Panc1 (cell line): ENCODE measurements around the gene CORO2B. TPM values are rescaled to one million over a fixed set of nuclear protein-coding genes. Genes with fewer than 3 reads are reported as not detected.

Experiments
- ATAC-seq: fragments of 200-7000 bp; cut with Tn5 transposase; 2 replicates; pipeline ENCODE4 v1.9.1; 2020; ENCODE audit warnings: mild to moderate bottlenecking, moderate library complexity
- BruUV-seq: library from RNA; stranded (reverse); fragments of 400-500 nt; replicated peaks from 2 replicates; lab custom pipeline; 2021; lab: Mats Ljungman, UMichigan
- CTCF ChIA-PET: fragments of 300-600 bp; sonication (Branson Sonifier 250); formaldehyde crosslinking; loops from one replicate; lab custom pipeline; 2022; ENCODE audit warnings: antibody characterized with exemption; lab: Charles Lee
- POLR2A ChIA-PET: fragments of 300-600 bp; sonication (Branson Sonifier 250); formaldehyde crosslinking; loops from one replicate; lab custom pipeline; 2022; ENCODE audit warnings: antibody characterized with exemption; lab: Charles Lee
- DNase-seq: peaks from one replicate; pipeline ENCODE4 v3.0.0-alpha.2; 2010; ENCODE audit warnings: low read depth, low spot score
- H3K27ac ChIP-seq: 2 replicates; pipeline ENCODE4 v1.5.1; 2011; ENCODE audit warnings: mild to moderate bottlenecking, low read length, inconsistent platforms
- H3K27me3 ChIP-seq: fragments of 200-500 bp; sonication (Bioruptor generic); 2 replicates; pipeline ENCODE4 v1.6.0; 2014; ENCODE audit warnings: low read length, inconsistent platforms; ENCODE audit not compliant: control insufficient read depth, insufficient read depth
- H3K36me3 ChIP-seq: fragments of 200-500 bp; sonication (Bioruptor generic); 2 replicates; pipeline ENCODE4 v1.5.1; 2014; ENCODE audit warnings: inconsistent platforms, mild to moderate bottlenecking, low read length, moderate library complexity; ENCODE audit not compliant: control insufficient read depth, insufficient read depth
- H3K4me1 ChIP-seq: 2 replicates; pipeline ENCODE4 v1.5.1; 2011; ENCODE audit warnings: inconsistent platforms, mild to moderate bottlenecking, low read length, moderate library complexity; ENCODE audit not compliant: control insufficient read depth, insufficient read depth
- H3K4me3 ChIP-seq, 2 experiments: 2 replicates each; pipeline ENCODE4 v1.5.1; 2011 to 2012; ENCODE audit warnings: low read depth in 2 of 2, low read length in 2 of 2, mild to moderate bottlenecking in 2 of 2, inconsistent platforms in 1 of 2, moderate library complexity in 1 of 2
- H3K9me3 ChIP-seq: fragments of 200-500 bp; sonication (Bioruptor generic); 2 replicates; pipeline ENCODE4 v1.5.1; 2014; ENCODE audit warnings: low read depth, mild to moderate bottlenecking, inconsistent platforms, low read length, moderate library complexity; ENCODE audit not compliant: control insufficient read depth, insufficient read depth
- POLR2AphosphoS5 ChIP-seq: IDR thresholded peaks from 2 replicates; pipeline ENCODE4 v1.6.1; 2012; ENCODE audit warnings: mild to moderate bottlenecking, low read depth, low read length, moderate library complexity
- SIN3A ChIP-seq: IDR thresholded peaks from 2 replicates; pipeline ENCODE4 v1.6.1; 2012; ENCODE audit warnings: low read depth, mild to moderate bottlenecking, low read length, moderate library complexity, borderline replicate concordance; ENCODE audit not compliant: insufficient read depth
- TCF7L2 ChIP-seq: IDR thresholded peaks from 2 replicates; pipeline ENCODE4 v1.6.1; 2011; ENCODE audit warnings: mild to moderate bottlenecking, low read depth, low read length, inconsistent platforms
- in situ Hi-C: cut with HindIII; loops from 2 replicates; pipeline ENCODE4 v1.10.0; 2016; ENCODE audit warnings: low sequenced_read_pairs, low pct_unique_long_range_greater_than_20kb
- intact Hi-C: fragments of 100-400 bp; cut with micrococcal nuclease; formaldehyde crosslinking; loops from one replicate; pipeline ENCODE4 v1.10.0; 2022; ENCODE audit not compliant: unreplicated experiment
- total RNA-seq: library from RNA; stranded (reverse); gene quantifications from one replicate; pipeline ENCODE4 v1.2.1, GENCODE V29; 2021; ENCODE audit not compliant: unreplicated experiment
- TF ChIP-seq, protein P1 (sequence below), 2 experiments: IDR thresholded peaks; 2 replicates each; pipeline ENCODE4 v1.6.1; 2011 to 2012; ENCODE audit warnings: low read depth in 2 of 2, control low read depth in 1 of 2, low read length in 1 of 2, mild to moderate bottlenecking in 1 of 2, moderate library complexity in 1 of 2; ENCODE audit not compliant: insufficient read depth in 1 of 2
- TF ChIP-seq, protein P2 (sequence below): fragments of 450-650 bp; IDR thresholded peaks from 2 replicates; pipeline ENCODE4 v1.5.1; 2017; ENCODE audit warnings: mild to moderate bottlenecking

CORO2B gene
- total RNA-seq, 1 experiment from 2014 or later, result 0.36 TPM

- Histone ChIP-seq H3K4me3 (no peak overlapping the region), H3K4me1 (no peaks in the 10 kb centered on the region), H3K9me3 (no peaks in the 10 kb centered on the region), H3K27ac (no peak overlapping the region), H3K27me3 (peaks cover 3% of the 10 kb centered on the region; the same call in 1 of the 2 replicates), H3K36me3 (no peaks in the 10 kb centered on the region)
- DNase-seq (no peak), ATAC-seq (no peak)
- ChIA-PET CTCF (no interaction called here), POLR2A (no interaction called here)
- no TSS peak for BruUV-seq
- intact Hi-C loops, result no loop called here
- TF ChIP-seq TCF7L2 (no peak), SIN3A (no peak), POLR2AphosphoS5 (no peak)
- TF ChIP-seq, protein P1, sequence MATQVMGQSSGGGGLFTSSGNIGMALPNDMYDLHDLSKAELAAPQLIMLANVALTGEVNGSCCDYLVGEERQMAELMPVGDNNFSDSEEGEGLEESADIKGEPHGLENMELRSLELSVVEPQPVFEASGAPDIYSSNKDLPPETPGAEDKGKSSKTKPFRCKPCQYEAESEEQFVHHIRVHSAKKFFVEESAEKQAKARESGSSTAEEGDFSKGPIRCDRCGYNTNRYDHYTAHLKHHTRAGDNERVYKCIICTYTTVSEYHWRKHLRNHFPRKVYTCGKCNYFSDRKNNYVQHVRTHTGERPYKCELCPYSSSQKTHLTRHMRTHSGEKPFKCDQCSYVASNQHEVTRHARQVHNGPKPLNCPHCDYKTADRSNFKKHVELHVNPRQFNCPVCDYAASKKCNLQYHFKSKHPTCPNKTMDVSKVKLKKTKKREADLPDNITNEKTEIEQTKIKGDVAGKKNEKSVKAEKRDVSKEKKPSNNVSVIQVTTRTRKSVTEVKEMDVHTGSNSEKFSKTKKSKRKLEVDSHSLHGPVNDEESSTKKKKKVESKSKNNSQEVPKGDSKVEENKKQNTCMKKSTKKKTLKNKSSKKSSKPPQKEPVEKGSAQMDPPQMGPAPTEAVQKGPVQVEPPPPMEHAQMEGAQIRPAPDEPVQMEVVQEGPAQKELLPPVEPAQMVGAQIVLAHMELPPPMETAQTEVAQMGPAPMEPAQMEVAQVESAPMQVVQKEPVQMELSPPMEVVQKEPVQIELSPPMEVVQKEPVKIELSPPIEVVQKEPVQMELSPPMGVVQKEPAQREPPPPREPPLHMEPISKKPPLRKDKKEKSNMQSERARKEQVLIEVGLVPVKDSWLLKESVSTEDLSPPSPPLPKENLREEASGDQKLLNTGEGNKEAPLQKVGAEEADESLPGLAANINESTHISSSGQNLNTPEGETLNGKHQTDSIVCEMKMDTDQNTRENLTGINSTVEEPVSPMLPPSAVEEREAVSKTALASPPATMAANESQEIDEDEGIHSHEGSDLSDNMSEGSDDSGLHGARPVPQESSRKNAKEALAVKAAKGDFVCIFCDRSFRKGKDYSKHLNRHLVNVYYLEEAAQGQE (IDR thresholded peaks at IDR 0.05; ENCODE audit: insufficient read depth in 1 of 2, low read depth in 2 of 2, low read length in 1 of 2), result no peak
- TF ChIP-seq, protein P2, sequence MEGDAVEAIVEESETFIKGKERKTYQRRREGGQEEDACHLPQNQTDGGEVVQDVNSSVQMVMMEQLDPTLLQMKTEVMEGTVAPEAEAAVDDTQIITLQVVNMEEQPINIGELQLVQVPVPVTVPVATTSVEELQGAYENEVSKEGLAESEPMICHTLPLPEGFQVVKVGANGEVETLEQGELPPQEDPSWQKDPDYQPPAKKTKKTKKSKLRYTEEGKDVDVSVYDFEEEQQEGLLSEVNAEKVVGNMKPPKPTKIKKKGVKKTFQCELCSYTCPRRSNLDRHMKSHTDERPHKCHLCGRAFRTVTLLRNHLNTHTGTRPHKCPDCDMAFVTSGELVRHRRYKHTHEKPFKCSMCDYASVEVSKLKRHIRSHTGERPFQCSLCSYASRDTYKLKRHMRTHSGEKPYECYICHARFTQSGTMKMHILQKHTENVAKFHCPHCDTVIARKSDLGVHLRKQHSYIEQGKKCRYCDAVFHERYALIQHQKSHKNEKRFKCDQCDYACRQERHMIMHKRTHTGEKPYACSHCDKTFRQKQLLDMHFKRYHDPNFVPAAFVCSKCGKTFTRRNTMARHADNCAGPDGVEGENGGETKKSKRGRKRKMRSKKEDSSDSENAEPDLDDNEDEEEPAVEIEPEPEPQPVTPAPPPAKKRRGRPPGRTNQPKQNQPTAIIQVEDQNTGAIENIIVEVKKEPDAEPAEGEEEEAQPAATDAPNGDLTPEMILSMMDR, result no peak
- in situ Hi-C loops, result no loop called here
These were observed 38.2 kb downstream of the CORO2B start for GRCh38 chr15:68617001-68617400.

DNA sequence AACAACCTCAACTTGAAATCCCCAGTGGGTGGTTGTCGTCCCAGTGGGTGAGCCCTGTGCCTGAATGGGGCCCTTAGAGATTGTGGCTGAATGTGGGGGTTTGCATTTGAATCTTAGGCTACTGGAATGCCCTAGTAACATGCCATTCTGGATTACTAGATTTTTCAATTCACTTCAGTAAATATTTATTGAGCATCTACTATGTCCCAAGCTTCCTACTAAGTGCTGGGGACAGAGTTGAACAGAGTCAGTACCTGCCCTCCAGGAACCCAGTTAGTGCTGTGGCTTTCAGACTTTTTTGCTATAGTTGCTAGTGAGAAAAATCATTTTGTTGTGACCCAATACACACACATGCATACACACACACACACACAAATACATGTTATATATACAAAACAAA, 39.0 kb downstream of the CORO2B start:
- intact Hi-C loops, result no loop called here

More for the DNA sequence above, 39.0 kb downstream of the CORO2B start:
- H3K27ac ChIP-seq, result no peak overlapping the region
- TF ChIP-seq TCF7L2 (no peak), SIN3A (no peak), POLR2AphosphoS5 (no peak)
- TF ChIP-seq, protein P1 (IDR thresholded peaks at IDR 0.05; ENCODE audit: insufficient read depth in 1 of 2, low read depth in 2 of 2, low read length in 1 of 2), result no peak
- TF ChIP-seq, protein P2, result no peak
- ChIA-PET CTCF (no interaction called here), POLR2A (no interaction called here)
- BruUV-seq, result no TSS peak
- DNase-seq, result no peak
- H3K36me3 ChIP-seq, result no peaks in the 10 kb centered on the region
- in situ Hi-C loops, result no loop called here
- no peak for ATAC-seq
- H3K27me3 ChIP-seq, result peaks cover 3% of the 10 kb centered on the region; the same call in 1 of the 2 replicates
- H3K4me1 ChIP-seq, result no peaks in the 10 kb centered on the region
- H3K4me3 ChIP-seq, result no peak overlapping the region
- no peaks in the 10 kb centered on the region for H3K9me3 ChIP-seq
